Measurements from ENCODE around the gene POFUT2.

The POFUT2 gene

DNA sequence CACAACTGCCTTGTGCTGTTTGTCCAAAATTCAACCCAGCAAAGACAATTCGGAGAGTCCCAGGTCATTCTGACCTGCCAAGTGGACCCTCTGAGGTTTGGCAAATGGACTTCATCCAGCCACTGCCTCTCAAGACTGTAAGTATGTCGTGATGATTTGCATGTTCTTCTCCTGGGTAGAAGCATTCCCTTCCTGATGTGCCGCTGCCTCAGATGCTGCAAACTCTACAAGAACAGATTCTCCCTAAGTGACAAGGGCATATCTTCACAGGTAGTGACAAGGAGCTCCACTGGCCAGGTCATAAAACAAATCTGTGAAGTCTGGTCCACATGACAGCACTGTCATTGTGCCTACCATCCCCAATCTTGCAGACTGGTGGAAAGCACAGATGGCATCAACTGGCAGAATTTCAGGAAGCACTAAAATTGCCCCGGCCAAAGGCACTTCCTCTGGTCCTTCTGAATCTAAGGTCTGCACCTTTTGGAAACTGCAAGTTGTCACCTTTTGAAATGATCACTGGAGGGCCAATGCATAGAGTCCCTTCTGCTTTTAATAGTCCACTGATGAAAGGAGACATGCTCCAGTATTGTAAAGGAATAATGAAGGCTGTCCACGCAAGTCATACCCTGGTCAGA, 27.4 kb downstream of the POFUT2 start:
- DNase-seq: no peak

DNA sequence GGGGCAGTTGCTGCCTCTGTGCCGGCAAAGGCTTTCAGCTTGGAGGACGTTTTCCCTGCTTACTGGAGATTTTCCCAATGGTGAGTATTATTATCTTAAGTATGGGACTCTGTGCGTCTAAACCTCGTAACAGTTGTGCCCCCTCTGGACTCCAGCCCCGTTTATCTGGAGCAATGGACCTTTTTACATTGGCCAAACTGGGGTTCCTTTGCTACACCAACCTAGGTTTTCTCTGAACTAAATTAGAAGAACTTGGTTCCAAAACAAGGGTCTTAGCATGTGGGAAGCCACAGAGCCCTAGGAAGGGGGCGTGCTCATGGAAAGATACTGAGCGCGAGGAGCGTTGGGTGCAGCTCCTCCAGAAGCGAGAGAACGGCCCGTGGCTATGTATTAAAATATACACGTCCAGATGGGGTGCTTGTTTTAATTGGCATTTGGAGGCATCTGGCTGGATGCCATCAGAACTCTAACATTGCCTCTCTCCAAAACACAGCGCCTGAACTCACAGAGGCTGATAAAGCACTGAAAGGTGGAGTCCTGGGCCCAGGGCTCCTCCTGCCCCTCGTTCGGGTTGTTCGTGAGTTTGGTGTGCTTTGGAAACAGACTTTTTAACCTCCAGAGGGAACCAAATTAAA, 28.4 kb downstream of the POFUT2 start:
- DNase-seq: peak; percentile 32

DNA sequence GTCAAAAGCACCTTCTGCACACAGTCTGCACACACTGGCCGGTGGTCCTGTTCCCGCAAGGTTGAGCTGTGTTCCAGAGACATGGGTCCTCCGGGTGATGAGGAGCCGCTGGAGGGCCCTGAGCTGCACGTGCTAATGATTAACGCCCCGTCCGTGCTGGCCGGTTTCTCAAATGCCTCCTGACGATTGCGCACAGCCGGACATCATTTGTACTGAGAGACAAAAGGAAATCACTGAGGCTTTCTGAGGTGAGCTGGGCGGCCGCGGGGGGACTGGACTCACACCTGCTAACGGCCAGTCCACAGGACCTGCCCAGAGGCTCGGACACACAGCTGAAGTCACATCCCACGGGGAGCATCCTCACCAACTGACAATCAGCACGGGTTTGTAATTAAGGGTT, 29.2 kb downstream of the POFUT2 start:
- peak; percentile 36 for DNase-seq

DNA sequence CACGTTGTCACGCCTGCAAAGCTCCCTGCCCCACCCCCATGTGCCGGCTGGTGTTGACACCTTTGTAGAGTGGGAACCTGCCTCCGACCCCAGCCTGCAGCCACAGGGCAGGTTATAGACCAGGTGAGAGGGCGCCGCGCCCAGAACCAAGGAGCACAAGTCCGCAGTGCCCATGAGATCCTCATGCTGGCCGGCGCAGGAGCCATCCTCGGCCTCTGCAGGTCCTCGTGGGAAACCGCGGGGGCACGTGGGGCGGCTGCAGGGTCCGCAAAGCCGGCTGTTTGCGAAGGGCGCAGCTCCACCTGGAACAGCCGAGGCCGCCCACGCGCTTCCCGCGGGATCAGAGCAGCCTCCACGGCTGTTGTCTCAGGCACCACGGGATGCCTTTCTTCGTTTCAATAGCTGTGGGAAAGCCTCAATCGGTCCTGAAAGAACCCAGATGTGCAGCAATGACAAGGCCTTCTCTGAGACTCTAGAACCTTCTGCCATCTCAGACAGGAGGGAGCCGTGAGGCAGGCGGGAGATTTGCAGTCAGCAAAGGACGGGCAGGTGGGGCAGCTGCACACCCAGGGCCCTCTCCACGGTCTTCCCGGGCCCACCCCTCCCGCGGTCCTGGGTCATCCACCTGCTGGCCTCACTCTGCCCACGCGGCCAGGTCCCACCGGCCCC, 29.9 kb downstream of the POFUT2 start:
- DNase-seq: no peak

DNA sequence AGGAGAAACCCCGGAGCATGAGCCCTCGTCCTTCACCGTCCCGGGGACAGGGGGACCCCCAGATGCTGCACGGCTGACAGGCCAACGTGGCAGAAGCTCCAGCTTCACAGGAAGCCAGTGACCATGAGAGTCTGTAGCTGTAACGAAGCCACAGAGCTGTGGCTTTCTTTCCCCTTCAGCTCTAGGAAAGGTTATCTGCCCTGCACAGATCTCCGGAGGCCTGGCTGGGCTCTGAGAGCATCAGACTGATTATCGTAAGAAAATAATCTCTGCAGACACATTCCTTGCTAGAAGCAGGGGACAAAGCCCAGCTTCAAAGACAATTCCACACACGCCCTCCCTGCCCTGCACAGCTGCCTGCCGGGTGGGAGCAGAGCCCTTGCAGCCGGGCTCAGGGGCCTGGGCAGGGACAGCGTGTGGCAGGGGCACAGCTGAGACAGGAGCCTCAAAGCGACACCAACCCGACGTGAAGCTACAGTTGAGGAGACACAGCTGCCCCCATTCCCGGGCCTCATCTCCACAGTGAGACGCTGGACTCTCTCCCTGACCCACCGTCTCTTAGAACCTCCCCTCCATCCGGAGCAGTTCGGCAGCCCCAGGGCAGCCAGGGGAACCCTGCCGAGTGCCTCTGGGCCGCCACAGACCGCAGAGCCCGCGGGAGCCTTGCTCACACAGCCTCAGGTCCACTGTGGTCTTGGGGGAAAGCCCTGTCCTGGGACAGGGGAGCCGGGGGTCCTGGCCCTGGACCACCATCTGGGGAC, 30.6 kb downstream of the POFUT2 start:
- DNase-seq: peak; percentile 72

DNA sequence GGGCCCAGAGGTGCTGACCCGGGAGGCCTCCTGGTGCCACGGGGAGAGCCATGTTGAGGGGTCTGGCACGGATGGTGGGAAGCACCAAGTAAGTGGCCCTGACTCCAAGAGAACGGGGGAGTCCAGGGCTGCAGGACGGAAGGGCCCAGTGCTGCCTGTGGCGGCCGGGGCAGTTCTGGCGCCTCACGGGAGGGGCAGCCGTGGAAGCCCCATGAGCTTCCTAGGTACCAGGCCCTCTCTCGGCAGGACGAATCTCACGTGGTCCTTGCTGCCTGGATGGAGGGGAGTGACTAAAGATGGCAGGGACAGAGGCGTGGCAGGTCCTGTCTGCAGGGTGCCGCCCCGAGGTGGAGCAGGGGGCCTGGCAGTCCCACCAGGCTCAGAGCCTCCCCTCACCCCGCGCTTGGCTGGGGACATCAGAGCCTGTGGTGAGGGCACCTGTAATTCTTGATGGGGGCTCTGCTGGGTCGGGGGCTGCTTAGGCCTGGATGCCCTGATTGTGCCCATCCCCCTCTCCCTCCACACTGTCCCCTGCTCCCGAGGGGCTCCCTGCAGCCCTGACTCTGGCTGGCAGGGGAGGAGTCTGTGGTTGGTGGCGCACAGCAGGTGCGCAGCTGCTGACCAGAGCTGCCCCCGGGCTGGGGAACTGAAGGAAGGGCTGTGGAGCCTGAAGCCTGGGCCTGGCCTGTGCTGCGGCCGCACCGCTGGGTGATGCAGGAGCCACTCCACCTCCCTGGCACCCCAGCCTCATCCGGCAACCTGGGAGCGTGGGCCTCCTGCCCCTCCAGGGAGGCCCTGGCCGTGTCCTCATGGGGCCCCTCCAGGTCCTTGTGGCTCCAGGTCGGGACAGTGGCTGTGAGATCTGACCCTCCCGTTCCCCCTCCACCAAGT, 31.4 kb downstream of the POFUT2 start:
- DNase-seq: peak; percentile 63

DNA sequence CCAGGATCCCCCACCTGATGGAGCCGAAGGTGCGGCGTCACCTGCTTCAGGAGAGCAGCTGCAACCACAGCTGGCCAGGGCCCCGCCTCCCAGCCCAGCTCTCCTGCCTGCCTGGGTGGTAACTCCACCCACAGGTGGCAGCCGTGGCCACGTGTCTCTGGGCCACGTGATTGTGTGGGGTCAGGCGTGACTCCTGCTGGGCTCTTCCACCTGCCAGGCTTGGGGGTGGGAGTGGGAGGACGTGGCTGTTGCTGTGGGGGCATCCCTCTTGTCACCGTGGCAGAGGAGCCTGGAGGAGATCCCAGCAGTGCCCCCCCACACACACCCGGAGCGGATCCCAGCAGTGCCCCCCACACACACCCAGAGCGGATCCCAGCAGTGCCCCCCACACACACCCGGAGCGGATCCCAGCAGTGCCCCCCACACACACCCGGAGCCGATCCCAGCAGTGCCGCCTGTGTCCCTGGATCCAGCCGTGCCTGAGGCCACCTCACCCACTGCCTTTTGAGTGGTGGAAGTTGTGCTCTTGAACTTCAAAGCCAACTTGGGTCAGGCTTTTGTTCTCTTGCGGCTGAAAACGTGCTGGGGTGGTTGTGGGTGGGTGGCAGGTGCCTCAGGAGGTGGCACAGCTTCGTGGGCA, 32.2 kb downstream of the POFUT2 start:
- no peak for DNase-seq

DNA sequence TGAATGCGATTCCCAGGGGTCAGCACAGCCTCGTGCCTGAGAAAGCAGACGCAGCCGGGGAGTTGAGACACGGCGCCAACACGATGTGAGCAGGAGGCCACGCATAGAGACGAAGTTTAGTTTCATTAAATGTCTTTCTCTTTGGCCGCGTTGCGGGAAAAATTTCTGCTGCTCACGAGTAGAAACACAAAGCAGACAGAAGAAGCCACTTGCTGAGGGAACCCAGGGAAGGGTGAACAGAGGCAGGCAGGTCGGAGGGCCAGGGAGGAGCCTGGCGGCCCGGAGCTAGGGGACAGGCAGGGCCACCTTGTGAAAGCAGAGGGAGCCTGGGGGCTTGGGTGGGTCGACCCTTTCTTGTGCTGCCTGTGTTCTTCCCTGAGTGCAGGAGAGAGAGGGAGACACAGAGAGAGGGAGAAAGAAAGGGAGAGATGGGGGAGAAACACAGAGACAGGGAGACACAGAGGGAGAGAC, 33.2 kb downstream of the POFUT2 start:
- no peak for DNase-seq

DNA sequence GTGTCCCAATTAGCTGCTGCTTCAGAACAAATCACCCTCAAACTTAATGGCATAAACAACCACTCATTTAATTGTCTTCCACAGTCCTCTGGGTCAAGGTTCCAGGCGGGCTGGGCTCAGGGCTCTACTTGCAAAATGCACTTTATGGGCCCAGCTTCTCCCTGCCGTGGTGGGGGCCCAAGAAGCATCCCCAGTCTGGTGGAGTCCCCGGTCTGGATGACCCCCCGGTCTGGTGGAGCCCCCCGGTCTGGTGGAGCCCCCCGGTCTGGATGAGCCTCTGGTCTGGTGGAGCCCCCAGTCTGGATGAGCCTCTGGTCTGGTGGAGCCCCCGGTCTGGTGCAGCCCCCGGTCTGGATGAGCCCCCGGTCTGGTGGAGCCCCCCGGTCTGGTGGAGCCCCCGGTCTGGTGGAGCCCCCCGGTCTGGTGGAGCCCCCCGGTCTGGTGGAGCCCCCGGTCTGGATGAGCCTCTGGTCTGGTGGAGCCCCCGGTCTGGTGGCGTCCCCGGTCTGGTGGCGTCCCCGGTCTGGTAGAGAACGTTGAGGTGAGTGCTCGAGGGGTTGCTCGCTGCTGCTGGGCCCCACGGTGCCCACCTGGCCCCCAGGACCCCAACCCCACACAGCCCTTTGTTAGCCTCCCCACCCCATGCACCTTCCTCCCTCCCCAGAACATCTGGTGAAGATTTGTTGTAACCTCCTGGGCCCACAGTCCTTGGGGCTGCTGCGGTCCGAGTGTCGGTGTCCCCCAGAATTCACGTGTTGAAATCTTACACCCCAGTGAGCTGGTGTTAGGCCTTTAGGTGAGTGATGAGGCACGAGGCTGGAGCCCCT, 33.8 kb downstream of the POFUT2 start:
- DNase-seq: no peak

DNA sequence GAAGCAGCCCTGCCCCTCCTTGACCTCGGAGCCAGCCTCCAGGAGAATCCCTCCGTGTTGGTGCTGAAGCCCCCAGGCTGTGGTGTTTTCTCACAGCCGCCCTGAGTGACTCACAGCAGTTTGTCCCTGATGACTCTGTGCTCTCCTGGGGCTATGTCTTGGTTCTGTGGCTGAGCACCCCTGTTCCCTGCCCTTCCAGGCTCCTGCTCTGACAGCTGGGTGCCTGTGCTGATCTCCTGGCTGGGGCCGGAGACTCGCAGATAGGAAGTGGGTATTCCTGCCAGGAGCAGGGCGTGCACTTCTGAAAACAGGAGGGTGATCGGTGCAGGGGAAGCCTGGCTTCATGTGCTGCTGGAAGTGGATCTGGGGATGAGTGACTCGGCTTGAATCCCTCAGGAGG, 34.5 kb downstream of the POFUT2 start:
- DNase-seq: no peak

DNA sequence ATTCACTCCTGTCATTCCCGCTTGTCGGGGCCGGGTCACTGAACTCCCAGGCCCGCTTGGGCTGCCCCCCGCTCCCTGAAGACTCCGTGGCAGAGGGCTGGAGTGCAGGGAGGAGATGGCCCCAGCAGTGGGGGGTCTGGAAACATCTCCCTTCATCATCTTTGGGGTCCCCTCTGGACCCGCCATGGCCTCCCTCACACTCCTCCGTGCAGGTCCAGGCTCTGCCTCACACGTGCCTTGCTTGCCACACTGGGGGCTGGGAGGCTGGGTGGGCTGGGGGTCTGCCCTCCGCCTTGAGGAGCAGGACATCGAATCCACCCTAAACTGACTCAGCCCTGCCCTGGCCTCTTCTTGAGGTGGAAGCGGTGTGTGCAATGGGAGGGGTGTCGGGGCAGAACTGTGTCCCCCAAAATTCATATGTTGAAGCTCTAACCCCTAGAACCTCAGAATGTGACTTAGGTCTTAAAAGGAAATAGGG, 35.2 kb downstream of the POFUT2 start:
- DNase-seq: no peak

DNA sequence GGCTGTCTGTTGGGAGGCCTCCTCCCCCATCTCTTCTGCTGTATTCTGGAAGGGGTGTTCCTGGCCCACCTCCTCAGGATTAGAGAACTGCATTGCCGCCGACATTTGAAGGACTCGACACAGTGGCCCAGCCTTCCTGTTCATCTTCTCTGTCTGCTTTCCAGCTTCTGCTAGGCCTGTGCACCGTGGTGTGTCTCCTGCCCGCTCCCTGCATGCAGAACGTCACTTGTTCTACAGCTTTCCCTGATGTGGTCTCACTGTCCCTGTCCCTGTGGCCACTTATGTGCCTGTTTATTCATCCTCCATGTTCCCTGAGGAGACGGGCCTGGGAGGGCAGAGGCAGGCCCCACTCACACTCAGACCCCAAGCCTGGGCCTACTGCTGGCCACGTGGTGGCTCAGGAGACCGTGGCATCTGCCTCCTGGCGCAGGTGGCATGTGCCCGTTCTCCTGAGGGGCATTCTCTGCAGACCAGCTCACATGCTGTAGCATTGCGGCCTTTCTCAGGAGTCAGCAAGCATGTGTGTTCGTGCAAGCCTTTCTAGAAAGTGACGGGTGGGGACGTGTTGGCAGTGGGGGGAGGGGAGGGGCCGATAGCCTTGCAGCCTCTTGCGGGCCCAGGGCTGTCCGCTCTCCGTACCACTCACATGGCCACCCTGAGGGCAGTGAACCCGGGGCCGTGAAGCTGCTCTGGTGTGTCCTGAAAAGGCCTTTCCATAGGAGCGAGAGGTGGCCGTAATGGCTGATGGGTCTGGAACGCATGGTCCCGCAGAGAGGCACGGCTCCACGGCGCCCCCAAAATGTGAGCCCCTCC, 35.9 kb downstream of the POFUT2 start:
- no peak for DNase-seq

DNA sequence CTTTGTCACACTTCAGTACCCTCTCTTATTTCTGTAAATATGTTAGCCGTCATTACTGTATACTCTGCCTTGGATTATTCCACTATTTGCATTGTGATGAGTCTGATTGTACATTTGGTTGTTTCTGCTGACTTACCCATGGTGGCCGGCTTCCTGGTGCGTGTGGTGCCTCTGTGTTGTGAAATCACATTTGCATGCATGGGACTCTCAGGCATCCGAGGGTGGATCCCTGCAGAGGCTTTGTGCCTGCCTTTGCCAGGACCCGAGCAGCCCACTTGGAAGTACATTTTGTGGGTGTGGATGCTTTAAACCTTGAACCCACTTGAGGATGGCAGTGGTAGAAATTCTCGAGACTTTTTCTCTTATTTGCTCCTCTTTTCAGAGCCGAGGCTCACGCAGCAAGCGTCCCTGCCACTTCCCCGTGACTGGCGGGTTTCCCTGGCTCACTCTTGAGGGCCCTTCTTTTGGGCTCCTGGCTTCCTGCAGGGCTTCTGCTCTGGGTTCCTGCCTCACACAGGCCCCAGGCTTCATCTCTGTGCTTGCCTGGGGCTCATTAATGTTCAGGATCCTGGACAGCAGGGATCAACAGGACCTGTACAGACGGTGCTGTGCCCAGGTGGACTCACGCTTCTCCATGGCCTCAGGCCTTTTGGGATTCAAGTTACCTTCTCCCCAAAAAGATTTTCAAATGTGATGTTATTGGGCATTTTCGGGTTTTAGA, 36.6 kb downstream of the POFUT2 start:
- no peak for DNase-seq

DNA sequence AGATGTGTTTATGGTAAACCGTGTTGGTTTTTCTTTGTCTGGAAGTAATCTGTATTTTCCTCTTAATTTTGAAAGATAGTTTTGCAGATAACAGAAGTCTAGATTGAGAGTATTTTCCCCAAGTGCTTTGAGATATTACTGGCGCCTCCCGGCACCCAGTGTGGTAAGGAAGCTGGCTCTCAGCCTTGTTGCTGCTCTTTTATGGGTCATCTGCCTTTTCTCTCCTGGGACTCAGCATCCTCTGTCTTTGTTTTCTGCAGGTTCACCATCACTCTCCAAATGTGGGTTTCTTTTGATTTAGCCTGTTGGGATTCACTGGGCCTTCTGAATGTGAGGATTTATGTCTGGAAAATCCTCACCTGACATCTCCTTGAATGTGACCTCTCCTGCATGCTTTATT, 37.4 kb downstream of the POFUT2 start:
- no peak for DNase-seq

DNA sequence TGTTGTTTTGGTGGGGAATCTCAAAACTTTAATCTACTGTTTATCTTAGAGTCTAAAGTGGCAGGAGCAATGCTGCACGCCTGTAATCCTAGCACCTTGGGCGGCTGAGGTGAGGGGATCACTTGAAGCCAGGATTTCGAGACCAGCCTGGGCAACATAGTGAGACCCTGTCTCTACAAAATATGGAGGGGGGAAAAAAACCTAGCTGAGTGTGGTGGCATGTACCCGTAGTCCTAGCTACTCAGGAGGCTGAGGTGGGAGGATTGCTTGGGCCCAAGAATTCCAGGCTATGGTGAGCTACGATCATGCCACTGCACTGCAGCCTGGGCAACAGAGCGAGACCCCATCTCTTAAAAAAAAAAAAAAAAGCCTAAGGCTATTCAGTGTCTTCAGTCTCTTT, 38.1 kb downstream of the POFUT2 start:
- DNase-seq: no peak

DNA sequence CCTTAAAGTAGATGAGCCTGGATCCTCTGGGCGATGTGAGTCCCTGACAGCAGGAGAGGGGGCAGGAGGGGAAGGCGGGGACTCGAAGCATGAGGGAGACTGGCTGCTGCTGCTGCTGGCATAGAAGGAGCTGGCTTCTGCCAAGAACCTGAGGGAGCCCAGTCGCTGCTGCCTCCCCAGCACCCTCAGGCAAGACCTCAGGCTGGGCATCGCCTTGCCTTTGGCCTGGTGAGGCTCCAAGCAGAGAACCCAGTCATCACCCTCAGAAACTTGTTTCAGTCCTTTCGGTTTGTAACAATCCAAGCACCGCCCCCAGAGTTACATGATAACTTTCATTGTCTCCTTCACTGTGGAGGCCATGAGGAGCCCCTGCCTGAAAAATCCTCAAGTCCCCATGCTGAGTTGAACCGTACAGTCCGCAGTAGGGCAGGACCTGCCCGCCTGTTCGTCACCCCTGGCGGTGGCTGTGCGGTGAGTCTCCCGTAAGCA, 38.8 kb downstream of the POFUT2 start:
- peak; percentile 73 for DNase-seq

DNA sequence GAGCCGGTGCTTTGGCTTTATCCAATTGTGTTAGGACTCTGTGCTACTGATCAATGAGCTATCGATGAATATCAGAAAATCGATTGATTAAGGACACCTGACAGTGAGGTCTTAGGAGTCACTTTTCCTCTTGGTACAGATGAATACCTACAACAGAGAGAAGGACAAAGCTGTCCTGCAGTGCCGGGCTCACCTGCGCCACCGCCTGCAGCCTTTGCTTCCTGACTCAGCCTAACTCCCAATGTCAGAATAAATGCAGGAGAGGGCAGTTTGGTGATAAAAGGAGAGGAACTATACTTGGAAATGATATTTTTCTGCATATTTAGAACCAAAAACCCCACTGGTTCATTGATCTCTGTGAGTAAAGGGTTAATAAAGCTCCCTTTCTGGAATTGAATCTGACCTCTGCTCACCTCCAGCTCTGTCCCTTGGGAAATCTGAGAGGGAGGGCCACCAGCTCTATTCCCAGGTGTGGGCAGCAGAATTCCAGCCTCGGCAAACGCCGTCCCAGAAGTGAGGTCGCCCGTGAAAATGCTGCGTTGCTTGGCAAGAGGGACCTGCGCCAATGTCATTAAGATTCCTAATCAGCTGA, 39.3 kb downstream of the POFUT2 start:
- DNase-seq: no peak

Measured in eye (tissue), 1 donor.